LNCaP clone FGC (cell line): ENCODE results near the gene DNMBP.

Experiments
- DNase-seq: peaks from one replicate; pipeline ENCODE4 v3.0.0-alpha.2; 2011; ENCODE audit warnings: low read depth
- H3K4me3 ChIP-seq: 2 replicates; pipeline ENCODE4 v1.5.1; 2011; ENCODE audit warnings: mild to moderate bottlenecking, low read depth, low read length, control low read depth
- TF ChIP-seq, protein P1 (sequence below): IDR thresholded peaks from 2 replicates; pipeline ENCODE4 v1.5.1; 2012; ENCODE audit warnings: mild to moderate bottlenecking; ENCODE audit not compliant: control insufficient read depth, insufficient read depth; ENCODE audit errors: extremely low read depth

DNMBP gene

DNA sequence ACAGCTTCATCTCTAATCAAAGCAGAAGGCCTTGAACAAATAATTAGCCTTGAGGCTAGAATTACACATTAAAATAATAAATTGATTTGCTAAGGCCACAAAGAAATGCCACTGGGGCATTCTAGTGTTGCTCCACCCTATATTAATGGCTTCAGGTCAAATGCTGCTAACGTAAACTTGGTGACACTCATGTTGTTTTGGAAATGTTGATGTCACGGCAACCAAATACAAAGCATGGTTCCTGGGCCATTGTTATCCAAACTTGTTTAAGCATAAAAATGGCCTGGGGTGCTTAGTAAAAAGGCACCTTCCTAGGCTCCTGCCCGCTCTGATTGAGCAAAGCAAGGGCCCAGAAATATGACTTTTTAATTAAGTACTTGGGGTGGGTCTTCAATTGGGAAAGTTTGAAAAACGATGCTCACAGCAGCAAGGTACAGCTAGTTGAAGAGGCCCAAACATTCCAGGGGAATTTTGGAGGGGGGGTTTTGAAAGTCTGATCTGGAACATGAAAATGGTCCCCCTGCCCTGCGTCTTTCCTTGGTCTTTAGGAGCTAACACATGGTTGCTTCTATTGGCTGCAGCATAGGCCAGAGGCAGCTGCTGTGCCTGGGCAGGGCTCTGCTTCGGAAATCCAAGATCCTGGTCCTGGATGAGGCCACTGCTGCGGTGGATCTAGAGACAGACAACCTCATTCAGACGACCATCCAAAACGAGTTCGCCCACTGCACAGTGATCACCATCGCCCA lies 159.6 kb downstream of the DNMBP start:
- TF ChIP-seq, protein P1, sequence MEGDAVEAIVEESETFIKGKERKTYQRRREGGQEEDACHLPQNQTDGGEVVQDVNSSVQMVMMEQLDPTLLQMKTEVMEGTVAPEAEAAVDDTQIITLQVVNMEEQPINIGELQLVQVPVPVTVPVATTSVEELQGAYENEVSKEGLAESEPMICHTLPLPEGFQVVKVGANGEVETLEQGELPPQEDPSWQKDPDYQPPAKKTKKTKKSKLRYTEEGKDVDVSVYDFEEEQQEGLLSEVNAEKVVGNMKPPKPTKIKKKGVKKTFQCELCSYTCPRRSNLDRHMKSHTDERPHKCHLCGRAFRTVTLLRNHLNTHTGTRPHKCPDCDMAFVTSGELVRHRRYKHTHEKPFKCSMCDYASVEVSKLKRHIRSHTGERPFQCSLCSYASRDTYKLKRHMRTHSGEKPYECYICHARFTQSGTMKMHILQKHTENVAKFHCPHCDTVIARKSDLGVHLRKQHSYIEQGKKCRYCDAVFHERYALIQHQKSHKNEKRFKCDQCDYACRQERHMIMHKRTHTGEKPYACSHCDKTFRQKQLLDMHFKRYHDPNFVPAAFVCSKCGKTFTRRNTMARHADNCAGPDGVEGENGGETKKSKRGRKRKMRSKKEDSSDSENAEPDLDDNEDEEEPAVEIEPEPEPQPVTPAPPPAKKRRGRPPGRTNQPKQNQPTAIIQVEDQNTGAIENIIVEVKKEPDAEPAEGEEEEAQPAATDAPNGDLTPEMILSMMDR = no peak
- no peak for DNase-seq
- no peak overlapping the region for H3K4me3 ChIP-seq

DNA sequence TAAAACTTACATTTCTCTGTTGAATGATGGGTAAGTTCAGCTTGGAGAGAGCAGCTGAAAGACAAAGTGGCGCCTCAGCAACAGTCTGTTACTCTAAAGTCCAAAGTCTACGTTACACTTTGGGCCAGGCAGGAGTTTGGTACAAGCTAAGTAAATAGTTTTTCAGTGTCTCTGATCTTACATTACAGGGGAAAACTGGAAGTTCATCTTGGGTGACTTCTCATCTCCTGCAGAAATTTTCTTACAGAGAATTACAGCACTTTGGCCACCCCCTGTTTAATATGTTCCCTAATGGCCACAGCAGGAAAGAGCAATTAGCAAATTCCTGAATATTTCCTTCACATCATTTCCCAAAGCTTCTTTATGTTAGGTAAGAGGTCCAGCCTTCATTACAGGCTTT lies 160.2 kb downstream of the DNMBP start:
- H3K4me3 ChIP-seq = no peak overlapping the region
- TF ChIP-seq, protein P1 = no peak
- no peak for DNase-seq

DNA sequence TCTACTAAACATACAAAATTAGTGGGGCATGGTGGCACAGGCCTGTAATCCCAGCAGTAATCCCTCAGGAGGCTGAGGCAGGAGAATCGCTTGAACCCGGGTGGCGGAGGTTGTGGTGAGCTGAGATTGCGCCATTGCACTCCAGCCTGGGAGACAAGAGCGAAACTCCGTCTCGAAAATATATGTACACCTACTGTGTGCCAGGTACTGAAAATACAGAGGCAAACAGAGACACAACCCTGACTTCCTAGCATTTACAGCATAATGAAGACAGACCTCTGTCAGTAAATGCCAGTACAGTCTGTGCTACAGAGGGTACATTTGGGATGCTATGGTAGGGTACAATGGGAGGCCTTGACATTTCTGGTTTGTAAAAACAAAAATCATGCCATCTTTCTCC lies 160.7 kb downstream of the DNMBP start:
- DNase-seq = no peak
- no peak overlapping the region for H3K4me3 ChIP-seq
- TF ChIP-seq, protein P1 = no peak

DNA sequence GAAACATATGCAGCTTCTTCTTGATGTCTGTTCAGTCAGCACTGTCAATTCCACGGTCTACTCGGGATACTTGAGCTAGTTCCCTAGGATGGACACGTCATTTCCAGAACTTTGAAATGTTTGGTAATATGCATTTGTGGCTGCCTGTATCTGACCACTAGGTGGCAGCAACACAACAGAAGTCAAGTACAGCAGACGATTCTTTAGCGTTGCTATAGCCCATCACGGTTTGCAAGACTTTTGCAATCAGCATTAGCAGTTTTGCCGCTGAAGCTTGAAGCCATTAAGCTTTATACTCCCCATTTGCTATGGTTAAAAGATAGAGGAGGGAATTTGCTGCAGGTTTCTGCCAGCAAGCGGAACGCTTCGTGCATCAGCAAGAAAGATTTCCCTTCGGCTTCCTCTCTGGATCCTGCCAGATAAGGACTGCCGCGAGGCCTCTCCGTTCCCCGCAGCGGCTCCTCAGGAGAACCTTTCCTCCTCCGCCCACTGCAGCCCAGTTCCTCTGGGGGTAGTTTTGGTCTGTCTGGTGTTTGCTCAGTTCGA lies 163.8 kb downstream of the DNMBP start:
- TF ChIP-seq, protein P1 = peak; percentile 82
- peak; percentile 41 for DNase-seq

DNA sequence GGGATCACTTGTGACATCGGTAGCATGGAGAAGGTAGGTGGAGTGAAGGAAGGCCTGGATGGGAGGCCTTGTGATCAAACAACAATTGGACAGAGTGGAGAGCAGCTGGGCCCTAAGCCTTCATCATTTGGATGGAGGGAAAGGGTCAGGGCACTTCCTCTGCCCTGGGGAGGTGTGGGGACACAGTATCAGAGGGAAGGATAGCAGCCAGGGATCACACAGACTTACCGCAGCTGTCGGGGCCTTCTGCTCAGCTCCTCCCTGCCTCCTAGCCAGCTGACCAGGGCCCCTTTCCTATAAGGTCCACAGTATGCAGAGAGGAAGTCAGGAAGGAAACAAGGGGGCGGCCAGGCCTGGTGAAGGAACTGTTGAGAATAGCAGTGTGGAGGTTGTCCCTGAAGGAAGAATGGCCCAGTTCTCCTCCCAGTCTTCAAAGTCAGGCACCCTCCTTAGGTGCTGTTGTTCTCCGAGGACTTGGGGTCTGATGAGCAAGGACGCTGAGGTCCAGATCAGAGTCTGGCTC lies 165.3 kb downstream of the DNMBP start:
- H3K4me3 ChIP-seq = no peak overlapping the region
- no peak for DNase-seq
- TF ChIP-seq, protein P1 = no peak

More for the DNA sequence above, 163.8 kb downstream of the DNMBP start:
- H3K4me3 ChIP-seq = no peak overlapping the region

DNA sequence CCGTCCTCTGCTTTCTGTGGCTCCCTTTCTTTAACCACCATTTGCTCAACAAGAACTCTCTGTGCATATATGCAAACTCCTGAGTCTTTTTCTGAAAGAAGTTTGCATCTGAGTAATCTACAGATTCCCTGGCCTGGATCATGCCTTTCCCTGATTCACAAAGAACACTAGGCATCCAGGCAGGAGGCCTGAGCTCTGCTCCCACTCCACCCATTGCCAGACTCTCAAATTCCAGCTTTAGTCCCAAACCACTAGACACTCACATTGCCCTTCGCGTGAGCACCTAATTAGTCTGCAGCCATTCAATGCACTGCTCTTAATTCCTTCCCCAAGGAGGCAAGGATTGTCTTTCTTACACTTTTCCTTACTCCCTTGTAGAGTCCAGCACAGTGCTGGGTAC lies 166.4 kb downstream of the DNMBP start:
- H3K4me3 ChIP-seq = no peak overlapping the region
- TF ChIP-seq, protein P1 = no peak
- no peak for DNase-seq
